Calu3 (cell line): Measurements from ENCODE around the gene PAPPA. TPM values are rescaled to one million over a fixed set of nuclear protein-coding genes. Genes with fewer than 3 reads are reported as not detected.

ENCODE experiments used
- BruUV-seq: library from RNA; stranded (reverse); fragments of 400-500 nt; replicated peaks from 2 replicates; lab custom pipeline; 2021; lab: Mats Ljungman, UMichigan
- CTCF ChIA-PET: fragments of 300-600 bp; sonication (Branson Sonifier 250); formaldehyde crosslinking; loops from one replicate; lab custom pipeline; 2022; ENCODE audit warnings: antibody characterized with exemption; lab: Charles Lee
- DNase-seq: peaks from one replicate; pipeline ENCODE4 v3.0.0; 2022
- H3K27ac Mint-ChIP-seq: one replicate; pipeline ENCODE4 v1.8.0; 2022; ENCODE audit warnings: mixed read lengths; ENCODE audit not compliant: unreplicated experiment
- H3K27me3 Mint-ChIP-seq: one replicate; pipeline ENCODE4 v1.8.0; 2022; ENCODE audit warnings: mixed read lengths; ENCODE audit not compliant: unreplicated experiment
- H3K36me3 Mint-ChIP-seq: one replicate; pipeline ENCODE4 v1.8.0; 2022; ENCODE audit warnings: mild to moderate bottlenecking, moderate library complexity, mixed read lengths; ENCODE audit not compliant: insufficient read depth, unreplicated experiment
- H3K4me1 Mint-ChIP-seq: one replicate; pipeline ENCODE4 v1.8.0; 2022; ENCODE audit warnings: mild to moderate bottlenecking, low read depth, mixed read lengths; ENCODE audit not compliant: unreplicated experiment
- H3K4me3 Mint-ChIP-seq: one replicate; pipeline ENCODE4 v1.8.0; 2022; ENCODE audit warnings: mild to moderate bottlenecking, low read depth, moderate library complexity, mixed read lengths; ENCODE audit not compliant: unreplicated experiment
- H3K9me3 Mint-ChIP-seq: one replicate; pipeline ENCODE4 v1.8.0; 2022; ENCODE audit warnings: low read depth, mixed read lengths; ENCODE audit not compliant: unreplicated experiment
- intact Hi-C: fragments of 100-400 bp; cut with micrococcal nuclease; formaldehyde crosslinking; loops from one replicate; pipeline ENCODE4 v1.10.0; 2022; ENCODE audit not compliant: unreplicated experiment
- total RNA-seq: library from RNA; stranded (reverse); gene quantifications from 2 replicates; pipeline ENCODE4 v1.2.3, GENCODE V29; 2022
- TF ChIP-seq, protein P1 (sequence below): fragments of 200-600 bp; IDR thresholded peaks from one replicate; pipeline ENCODE4 v1.8.0; 2022; ENCODE audit warnings: antibody characterized with exemption; ENCODE audit not compliant: unreplicated experiment

PAPPA gene
- total RNA-seq, 1 experiment from 2014 or later: not detected

DNA sequence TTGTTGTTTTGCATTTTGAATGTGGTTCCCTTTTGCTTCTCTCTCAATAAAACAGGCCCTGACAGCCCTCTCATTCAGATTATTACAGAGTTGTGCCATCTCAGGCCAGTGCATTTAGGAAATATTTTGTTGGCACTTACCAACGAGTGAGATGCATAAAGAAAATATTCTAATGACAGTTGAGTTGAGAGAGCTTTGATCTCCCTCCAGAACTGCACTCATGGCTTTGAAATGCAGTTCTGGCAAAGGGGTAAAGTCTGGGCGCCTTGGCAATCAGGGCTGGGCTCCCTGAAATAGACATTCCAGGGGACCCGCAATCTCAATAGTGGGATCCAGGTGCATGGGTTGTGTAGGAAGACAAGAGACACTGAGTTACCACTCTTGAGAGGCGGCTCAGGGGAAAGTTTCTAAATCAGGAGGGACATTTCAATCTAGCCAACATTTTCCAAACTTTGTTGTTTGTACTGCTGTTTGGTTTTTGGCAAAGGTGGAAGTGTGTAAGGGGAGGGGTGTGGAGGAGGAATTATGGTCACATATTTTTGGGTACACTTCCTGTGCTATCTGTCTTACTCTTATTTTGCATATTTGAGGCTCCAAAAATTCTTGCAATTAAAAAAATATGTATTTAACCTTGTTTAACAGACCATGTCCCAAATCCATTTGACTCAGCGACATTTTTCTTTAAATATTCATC is 48.8 kb downstream of the PAPPA start:
- no peak for DNase-seq
- Mint-ChIP-seq H3K9me3 (peaks cover 5% of the 10 kb centered on the region), H3K27me3 (peaks cover 39% of the 10 kb centered on the region), H3K4me3 (no peak overlapping the region), H3K36me3 (no peaks in the 10 kb centered on the region), H3K4me1 (no peaks in the 10 kb centered on the region), H3K27ac (no peak overlapping the region)
- intact Hi-C loops: no loop called here
- TF ChIP-seq, protein P1, sequence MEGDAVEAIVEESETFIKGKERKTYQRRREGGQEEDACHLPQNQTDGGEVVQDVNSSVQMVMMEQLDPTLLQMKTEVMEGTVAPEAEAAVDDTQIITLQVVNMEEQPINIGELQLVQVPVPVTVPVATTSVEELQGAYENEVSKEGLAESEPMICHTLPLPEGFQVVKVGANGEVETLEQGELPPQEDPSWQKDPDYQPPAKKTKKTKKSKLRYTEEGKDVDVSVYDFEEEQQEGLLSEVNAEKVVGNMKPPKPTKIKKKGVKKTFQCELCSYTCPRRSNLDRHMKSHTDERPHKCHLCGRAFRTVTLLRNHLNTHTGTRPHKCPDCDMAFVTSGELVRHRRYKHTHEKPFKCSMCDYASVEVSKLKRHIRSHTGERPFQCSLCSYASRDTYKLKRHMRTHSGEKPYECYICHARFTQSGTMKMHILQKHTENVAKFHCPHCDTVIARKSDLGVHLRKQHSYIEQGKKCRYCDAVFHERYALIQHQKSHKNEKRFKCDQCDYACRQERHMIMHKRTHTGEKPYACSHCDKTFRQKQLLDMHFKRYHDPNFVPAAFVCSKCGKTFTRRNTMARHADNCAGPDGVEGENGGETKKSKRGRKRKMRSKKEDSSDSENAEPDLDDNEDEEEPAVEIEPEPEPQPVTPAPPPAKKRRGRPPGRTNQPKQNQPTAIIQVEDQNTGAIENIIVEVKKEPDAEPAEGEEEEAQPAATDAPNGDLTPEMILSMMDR: no peak
- BruUV-seq: no TSS peak
- CTCF ChIA-PET: no interaction called here

DNA sequence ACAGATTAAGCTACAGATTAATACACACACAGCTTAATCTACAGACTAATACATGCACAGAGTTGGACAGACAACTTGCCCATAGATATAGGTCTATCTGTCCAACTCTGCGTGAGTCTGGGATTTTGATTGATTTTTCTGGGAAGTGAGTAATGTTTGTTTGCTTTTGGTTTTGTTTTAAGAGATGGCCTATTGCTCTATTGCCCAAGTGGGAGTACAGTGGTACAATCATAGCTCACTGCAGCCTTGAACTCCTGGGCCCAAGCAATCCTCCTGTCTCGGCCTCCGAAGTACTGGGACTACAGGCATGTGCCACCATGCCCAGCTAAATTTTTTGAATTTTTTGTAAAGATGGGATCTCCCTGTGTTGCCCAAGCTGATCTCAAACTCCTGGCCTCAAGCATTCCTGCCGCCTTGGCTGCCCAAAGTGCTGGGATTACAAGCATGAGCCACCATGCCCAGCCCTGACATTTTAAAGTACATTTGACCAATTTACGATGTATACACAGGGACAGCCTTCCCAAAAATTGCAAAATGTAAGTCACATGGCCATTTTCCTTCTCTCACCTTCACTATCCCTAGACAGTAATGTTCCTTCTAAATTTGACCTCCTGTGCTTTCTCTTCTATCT is 50.8 kb downstream of the PAPPA start:
- intact Hi-C loops: no loop called here
- no peak overlapping the region for H3K27ac Mint-ChIP-seq
- H3K9me3 Mint-ChIP-seq: peaks cover 5% of the 10 kb centered on the region
- BruUV-seq: no TSS peak
- no peaks in the 10 kb centered on the region for H3K36me3 Mint-ChIP-seq
- H3K27me3 Mint-ChIP-seq: peaks cover 33% of the 10 kb centered on the region
- TF ChIP-seq, protein P1: no peak
- no peak overlapping the region for H3K4me3 Mint-ChIP-seq
- CTCF ChIA-PET: no interaction called here
- H3K4me1 Mint-ChIP-seq: no peaks in the 10 kb centered on the region
- DNase-seq: no peak

DNA sequence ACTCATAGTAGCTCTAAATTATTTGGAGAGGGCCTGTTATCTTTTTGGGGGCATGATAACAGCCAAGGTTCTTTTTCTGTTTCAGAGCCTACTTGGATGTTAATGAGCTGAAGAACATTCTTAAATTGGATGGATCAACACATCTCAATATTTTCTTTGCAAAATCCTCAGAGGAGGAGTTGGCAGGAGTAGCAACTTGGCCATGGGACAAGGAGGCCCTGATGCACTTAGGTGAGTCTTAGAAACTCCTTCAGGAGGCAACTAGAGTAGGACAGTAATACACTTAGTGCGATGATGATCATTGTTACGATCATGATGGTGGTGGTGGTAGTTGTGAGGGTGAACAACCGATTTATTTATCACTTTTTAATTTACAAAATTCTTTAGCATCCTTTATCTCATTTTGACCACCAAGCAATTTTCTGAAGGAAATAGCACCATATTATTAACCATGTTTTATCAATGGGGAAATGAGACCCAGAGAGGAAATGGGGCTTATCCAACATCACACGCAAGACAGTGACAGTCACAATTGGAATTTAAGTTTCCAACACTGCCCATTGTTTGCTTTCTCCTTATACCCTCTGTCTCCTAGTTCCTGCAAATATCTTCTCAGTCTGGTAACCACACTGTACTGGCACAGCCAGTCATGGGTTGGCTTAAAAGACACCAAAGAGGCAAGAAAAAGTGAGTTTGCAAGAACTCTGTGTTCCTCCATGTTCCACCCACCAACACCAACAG is 54.0 kb downstream of the PAPPA start:
- Mint-ChIP-seq H3K4me3 (no peak overlapping the region), H3K4me1 (no peaks in the 10 kb centered on the region), H3K36me3 (no peaks in the 10 kb centered on the region), H3K9me3 (peaks cover 6% of the 10 kb centered on the region), H3K27me3 (peaks cover 7% of the 10 kb centered on the region), H3K27ac (no peak overlapping the region)
- TF ChIP-seq, protein P1: no peak
- intact Hi-C loops: no loop called here
- CTCF ChIA-PET: no interaction called here
- DNase-seq: no peak
- BruUV-seq: no TSS peak

DNA sequence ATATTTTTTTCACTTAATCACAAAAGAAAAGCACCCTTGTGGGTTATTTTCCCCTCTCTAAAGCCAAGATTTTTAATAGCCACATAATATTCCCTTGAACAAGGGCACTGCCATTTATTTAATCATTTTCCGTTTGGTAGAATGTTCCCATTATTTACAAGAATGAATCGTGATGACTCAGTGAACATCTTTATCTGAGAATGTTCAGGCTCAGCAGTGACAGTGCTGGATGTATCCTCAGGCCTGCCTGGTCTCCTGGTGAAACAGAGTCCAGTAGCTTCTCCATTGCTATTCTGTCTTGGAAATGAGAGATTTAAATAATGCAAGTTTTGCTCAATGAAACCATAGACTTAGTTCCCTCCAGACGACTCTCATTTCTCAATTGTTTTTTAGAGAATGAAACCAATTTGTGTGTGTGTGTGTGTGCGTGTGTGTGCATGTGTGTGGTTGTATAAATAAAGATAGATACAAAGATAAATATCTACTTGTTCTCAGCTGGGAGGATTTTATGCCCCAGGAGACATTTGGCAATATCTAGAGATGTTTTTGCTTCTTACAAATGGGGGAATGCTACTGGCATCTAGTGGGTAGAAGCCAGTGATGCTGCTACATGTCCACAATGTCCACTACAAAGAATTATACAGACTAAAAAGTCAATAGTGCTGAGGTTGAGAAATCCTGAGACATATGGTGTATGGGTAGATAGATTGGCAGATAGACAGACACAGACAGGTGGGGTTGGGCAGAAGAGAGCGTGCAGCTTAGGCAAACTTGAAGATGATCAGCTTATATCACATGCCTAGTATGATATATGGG is 55.0 kb downstream of the PAPPA start:
- no TSS peak for BruUV-seq
- Mint-ChIP-seq H3K4me1 (no peaks in the 10 kb centered on the region), H3K4me3 (no peak overlapping the region), H3K9me3 (peaks cover 4% of the 10 kb centered on the region), H3K27ac (no peak overlapping the region), H3K36me3 (no peaks in the 10 kb centered on the region), H3K27me3 (peaks cover 7% of the 10 kb centered on the region)
- TF ChIP-seq, protein P1: no peak
- CTCF ChIA-PET: no interaction called here
- intact Hi-C loops: no loop called here
- no peak for DNase-seq
